K562 (cell line): ENCODE results near the gene SIPA1L2. TPM values are rescaled to one million over a fixed set of nuclear protein-coding genes. Genes with fewer than 3 reads are reported as not detected.

Source experiments
- ATAC-seq: fragments of 200-7000 bp; cut with Tn5 transposase; 3 replicates; pipeline ENCODE4 v1.9.1; 2020; ENCODE audit warnings: moderate library complexity
- BruUV-seq: library from RNA; stranded (reverse); fragments of 400-500 nt; replicated peaks from 2 replicates; lab custom pipeline; 2021; lab: Mats Ljungman, UMichigan
- CTCF ChIA-PET: fragments of 300-600 bp; formaldehyde crosslinking; extraction: SDS; loops from one replicate; lab custom pipeline; 2021; ENCODE audit warnings: low intra/inter-chr PET ratio; lab: Yijun Ruan, JAX
- POLR2A ChIA-PET: fragments of 300-600, 350-650 bp; sonication (Branson Sonifier 250); formaldehyde crosslinking; extraction: SDS; loops from one replicate; lab custom pipeline; 2021; ENCODE audit warnings: antibody characterized with exemption, inconsistent platforms; lab: Yijun Ruan, JAX
- DNase-seq, 4 experiments: peaks; one replicate each; pipeline versions ENCODE4 v3.0.0 to v3.0.0-alpha.2; 2011 to 2018; ENCODE audit warnings: low spot score in 3 of 4, mixed read lengths in 3 of 4; ENCODE audit errors: extremely low read depth in 1 of 4
- FAIRE-seq: peaks from 2 replicates; lab custom pipeline; 2011; peaks lifted over from hg19 to GRCh38; lab: Jason Lieb, UNC
- H2AFZ ChIP-seq: 2 replicates; pipeline ENCODE4 v1.6.0; 2011; ENCODE audit warnings: low read depth, low read length, control low read depth, inconsistent platforms
- H3K27ac ChIP-seq: fragments of 200-600 bp; 3 replicates; pipeline ENCODE4 v1.8.0; 2011; ENCODE audit warnings: low read depth, mild to moderate bottlenecking, control low read depth, inconsistent platforms, low read length, moderate library complexity, mixed read lengths; ENCODE audit errors: extremely low read depth
- H3K27me3 ChIP-seq, 2 experiments: fragments of 300-600 bp in 1 of 2; 2 replicates in 1 of 2; 3 replicates in 1 of 2; pipeline versions ENCODE4 v1.6.0 to v1.8.0; 2011; ENCODE audit warnings: inconsistent platforms in 2 of 2, low read length in 2 of 2, mild to moderate bottlenecking in 1 of 2, mixed read lengths in 1 of 2, moderate library complexity in 1 of 2; ENCODE audit not compliant: control insufficient read depth in 2 of 2, insufficient read depth in 2 of 2
- H3K36me3 ChIP-seq: fragments of 300-600 bp; 3 replicates; pipeline ENCODE4 v1.8.0; 2011; ENCODE audit warnings: mild to moderate bottlenecking, low read length, inconsistent platforms; ENCODE audit not compliant: control insufficient read depth, insufficient read depth
- H3K4me1 ChIP-seq, 2 experiments: fragments of 200-600 bp in 1 of 2; replicated peaks in 1 of 2; 2 replicates in 1 of 2; 3 replicates in 1 of 2; pipeline versions ENCODE4 v1.5.1 to v1.8.0; 2011; ENCODE audit warnings: inconsistent platforms in 2 of 2, low read length in 2 of 2, mild to moderate bottlenecking in 1 of 2, mixed read lengths in 1 of 2, moderate library complexity in 1 of 2; ENCODE audit not compliant: control insufficient read depth in 2 of 2, insufficient read depth in 2 of 2
- H3K4me2 ChIP-seq: 2 replicates; pipeline ENCODE4 v1.6.1; 2011; ENCODE audit warnings: low read length, control low read depth, inconsistent platforms, mixed read lengths; ENCODE audit not compliant: insufficient read depth
- H3K4me3 ChIP-seq: fragments of 200-600 bp; sonication (generic), shearing (Covaris generic); 2 replicates; pipeline ENCODE4 v1.5.1; 2016; ENCODE audit warnings: control low read depth, inconsistent platforms
- H3K79me2 ChIP-seq: fragments of 200-600 bp; 3 replicates; pipeline ENCODE4 v1.8.0; 2011; ENCODE audit warnings: low read length, inconsistent platforms; ENCODE audit not compliant: control insufficient read depth, insufficient read depth
- H3K9ac ChIP-seq, 2 experiments: 2 replicates each; pipeline versions ENCODE4 v1.6.0 to v1.6.1; 2011; ENCODE audit warnings: low read depth in 2 of 2, low read length in 2 of 2, control low read depth in 1 of 2, inconsistent platforms in 1 of 2, mild to moderate bottlenecking in 1 of 2, mixed read lengths in 1 of 2; ENCODE audit not compliant: insufficient read depth in 1 of 2
- H3K9me1 ChIP-seq: one replicate; pipeline ENCODE4 v1.6.0; 2011; ENCODE audit warnings: inconsistent platforms, mild to moderate bottlenecking, low read length, moderate library complexity; ENCODE audit not compliant: control insufficient read depth, insufficient read depth
- H3K9me3 ChIP-seq: replicated peaks from 2 replicates; pipeline ENCODE4 v1.5.1; 2011; ENCODE audit warnings: low read depth, low read length, inconsistent platforms; ENCODE audit not compliant: control insufficient read depth, insufficient read depth
- H4K20me1 ChIP-seq: replicated peaks from 2 replicates; pipeline ENCODE4 v1.6.1; 2011; ENCODE audit warnings: low read length, inconsistent platforms, mixed read lengths; ENCODE audit not compliant: control insufficient read depth, insufficient read depth
- FOXK1 ChIP-seq: sonication (generic); formaldehyde crosslinking; IDR thresholded peaks from 2 replicates; pipeline ENCODE4 v1.8.0; 2022; ENCODE audit warnings: missing genetic modification reagents, mild to moderate bottlenecking, borderline replicate concordance
- GATAD2A ChIP-seq: fragments of 450-650 bp; IDR thresholded peaks from 2 replicates; pipeline ENCODE4 v1.6.1; 2017
- JUND ChIP-seq, 2 experiments: IDR thresholded peaks; 2 replicates in 1 of 2; 3 replicates in 1 of 2; pipeline ENCODE4 v1.6.1; 2011; ENCODE audit warnings: borderline replicate concordance in 2 of 2, low read depth in 2 of 2, low read length in 2 of 2, improper control_type of control experiment in 1 of 2, missing biosample characterization in 1 of 2, missing genetic modification characterization in 1 of 2, missing genetic modification reagents in 1 of 2
- KAT7 ChIP-seq: sonication (generic); formaldehyde crosslinking; IDR thresholded peaks from 2 replicates; pipeline ENCODE4 v1.8.0; 2022; ENCODE audit warnings: missing genetic modification reagents, mild to moderate bottlenecking, borderline replicate concordance
- MAZ ChIP-seq, 2 experiments: fragments of 450-650 bp in 1 of 2; sonication (generic) in 1 of 2; formaldehyde crosslinking; IDR thresholded peaks in 1 of 2; conservative IDR thresholded peaks in 1 of 2; 2 replicates each; pipeline versions ENCODE4 v1.4.0 to v1.5.0; 2020; ENCODE audit warnings: mild to moderate bottlenecking in 1 of 2, missing genetic modification reagents in 1 of 2
- NFXL1 ChIP-seq: fragments of 450-650 bp; formaldehyde crosslinking; IDR thresholded peaks from 2 replicates; pipeline ENCODE4 v1.4.0; 2021; ENCODE audit warnings: mild to moderate bottlenecking
- RBM17 ChIP-seq: fragments of 200-400 bp; formaldehyde crosslinking; IDR thresholded peaks from 2 replicates; pipeline ENCODE4 v1.6.1; 2017; ENCODE audit warnings: low read depth, mild to moderate bottlenecking, low read length, borderline replicate concordance
- RBM34 ChIP-seq: fragments of 200-400 bp; formaldehyde crosslinking; IDR thresholded peaks from 2 replicates; pipeline ENCODE4 v1.6.1; 2018; ENCODE audit warnings: low read length, borderline replicate concordance; ENCODE audit not compliant: insufficient read depth
- WGBS: fragments of 100-300 bp; shearing (Covaris generic); methylation state at CpG from one replicate; pipeline ENCODE4 v1.1.6; 2016; ENCODE audit warnings: low coverage, mixed read lengths; ENCODE audit not compliant: insufficient coverage; ENCODE audit errors: missing lambda C conversion rate; 5-methylcytosine and 5-hydroxymethylcytosine counted together
- in situ Hi-C: fragments of 300-500 bp; cut with MboI; formaldehyde crosslinking; loops from 4 replicates; pipeline ENCODE4 v1.15.0; 2018; ENCODE audit warnings: inconsistent platforms, mixed read lengths
- intact Hi-C: fragments of 100-400 bp; cut with micrococcal nuclease; formaldehyde crosslinking; loops from 2 replicates; pipeline ENCODE4 v1.14.2; 2022
- polyA plus RNA-seq, 8 experiments: library from polyadenylated mRNA; depleted of rRNA in 4 of 8; stranded (reverse) in 5 of 8; unstranded in 3 of 8; fragments of >200 nt; fragmentation: Nextera tagmentation in 2 of 8; fragmentation: Illumina TruSeq in 1 of 8; extraction: Ambion mirVana in 2 of 8; extraction: Trizol in 1 of 8; gene quantifications; 2 replicates each; pipeline versions ENCODE4 v1.2.1 to v1.2.3, GENCODE V29; 2011 to 2014; ENCODE audit warnings: inconsistent platforms in 1 of 8, missing spikeins in 1 of 8
- total RNA-seq, 7 experiments: library from RNA; depleted of rRNA in 6 of 7; stranded (reverse); fragments of >200 nt in 6 of 7; fragmentation: Illumina TruSeq in 2 of 7; extraction: Trizol in 2 of 7; gene quantifications; 2 replicates each; pipeline versions ENCODE4 v1.2.1 to v1.2.3, GENCODE V29; 2011 to 2021; ENCODE audit warnings: low replicate concordance in 1 of 7

Gene SIPA1L2
- total and polyA plus RNA-seq, 9 of the 15 experiments (the other 6 are each of a cell fraction or from before 2014, with no cell fraction given) = 0.04 to 0.22 (median 0.06) TPM; not detected in 5

DNA sequence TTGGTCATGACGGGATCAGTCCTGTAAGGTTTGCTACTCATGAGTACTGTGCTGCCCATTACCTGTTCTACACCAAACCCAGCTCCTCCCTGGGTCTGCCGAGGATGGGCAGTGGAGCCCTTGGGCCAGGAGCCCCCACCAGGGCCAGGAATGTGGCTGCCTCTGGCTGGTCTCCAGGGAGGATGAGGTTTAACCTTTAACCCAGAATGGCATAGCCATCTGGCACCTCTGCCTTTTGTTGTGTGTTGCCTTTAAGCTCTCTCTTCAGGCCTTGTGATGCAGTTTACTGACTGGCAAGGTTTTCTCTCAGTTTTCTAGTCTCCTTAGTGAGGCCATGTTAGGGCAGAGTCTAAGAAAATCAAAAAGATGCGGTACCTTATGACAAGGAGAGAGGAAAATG lies 38.6 kb downstream of the SIPA1L2 start:
- no TSS peak for BruUV-seq
- no peaks in the 10 kb centered on the region for H3K4me1 ChIP-seq
- in situ Hi-C loops = no loop called here
- no peak for TF ChIP-seq KAT7 (CRISPR knock-in tag)
- TF ChIP-seq MAZ (CRISPR knock-in tag; conservative IDR thresholded peaks at IDR 0.05 in 1 of 2, IDR thresholded peaks at IDR 0.05 in 1 of 2) = no peak
- TF ChIP-seq FOXK1 (CRISPR knock-in tag) = no peak
- TF ChIP-seq RBM34 = no peak
- TF ChIP-seq, all 486 proteins: peak for 0
- WGBS = 2% methylated on average over 3 of the region's 3 CpGs
- no peaks in the 10 kb centered on the region; a peak in 1 of 5 replicates for H3K27me3 ChIP-seq
- H2AFZ ChIP-seq = no peak overlapping the region
- DNase-seq (no peak), ATAC-seq (no peak), FAIRE-seq (no peak)
- H3K9me1 ChIP-seq = no peaks in the 10 kb centered on the region
- no peaks in the 10 kb centered on the region for H3K79me2 ChIP-seq
- H4K20me1 ChIP-seq = no peaks in the 10 kb centered on the region
- H3K27ac ChIP-seq = no peak overlapping the region
- ChIA-PET CTCF (no interaction called here), POLR2A (interaction anchor here (0.5 kb wide), 1 partner anchor 244 kb away, joined by 3 read pairs; no protein-coding TSS in a partner anchor)
- no peaks in the 10 kb centered on the region for H3K36me3 ChIP-seq
- H3K4me2 ChIP-seq = no peak overlapping the region
- H3K4me3 ChIP-seq = no peak overlapping the region
- intact Hi-C loops = no loop called here
- no peak overlapping the region for H3K9ac ChIP-seq
- H3K9me3 ChIP-seq = no peaks in the 10 kb centered on the region

DNA sequence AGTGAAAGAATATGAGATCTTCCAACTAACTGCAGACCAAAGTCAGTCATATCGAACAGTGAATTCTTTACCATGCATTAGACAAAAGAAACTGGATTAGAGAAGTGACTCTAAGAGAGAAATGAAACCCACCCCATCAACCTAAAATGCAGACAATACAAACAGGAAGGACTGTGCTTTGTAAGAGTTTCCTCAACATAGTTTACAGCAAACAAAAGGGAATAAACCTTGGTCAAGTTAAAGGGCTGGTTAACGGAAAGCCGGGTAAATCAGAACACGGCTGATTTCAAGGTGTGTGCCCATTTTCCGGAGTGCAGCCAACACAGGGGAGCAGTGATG lies 39.2 kb downstream of the SIPA1L2 start:
- no peaks in the 10 kb centered on the region for H3K79me2 ChIP-seq
- TF ChIP-seq JUND (IDR thresholded peaks at IDR 0.05; ENCODE audit: borderline replicate concordance, low read depth, low read length) = no peak
- TF ChIP-seq JUND (tag; IDR thresholded peaks at IDR 0.05; ENCODE audit: borderline replicate concordance, low read depth, low read length) = no peak
- no peak for TF ChIP-seq NFXL1 (CRISPR knock-in tag)
- TF ChIP-seq GATAD2A = no peak
- TF ChIP-seq RBM17 = no peak
- no peak overlapping the region for H3K9ac ChIP-seq
- ATAC-seq = no peak
- DNase-seq = no peak
- H3K4me1 ChIP-seq = no peaks in the 10 kb centered on the region
- no peak overlapping the region for H3K27ac ChIP-seq
- POLR2A ChIA-PET = no interaction called here
- no peak overlapping the region for H3K4me2 ChIP-seq
- FAIRE-seq = no peak
- no peaks in the 10 kb centered on the region for H3K9me3 ChIP-seq
- no peak overlapping the region for H2AFZ ChIP-seq
- in situ Hi-C loops = no loop called here
- intact Hi-C loops = no loop called here
- H3K27me3 ChIP-seq = no peaks in the 10 kb centered on the region; a peak in 1 of 5 replicates
- no peaks in the 10 kb centered on the region for H3K36me3 ChIP-seq
- 4% methylated on average over 5 of the region's 5 CpGs for WGBS
- CTCF ChIA-PET = no interaction called here
- H3K9me1 ChIP-seq = no peaks in the 10 kb centered on the region
- no peaks in the 10 kb centered on the region for H4K20me1 ChIP-seq
- no TSS peak for BruUV-seq
- H3K4me3 ChIP-seq = no peak overlapping the region
